Endothelial cell of hepatic sinusoid (primary cell): ENCODE results near the gene SMIM35.

Source experiments
- in situ Hi-C: cut with HindIII; loops from 2 replicates; pipeline ENCODE4 v1.10.0; 2017; ENCODE audit warnings: low sequenced_read_pairs

The SMIM35 gene

DNA sequence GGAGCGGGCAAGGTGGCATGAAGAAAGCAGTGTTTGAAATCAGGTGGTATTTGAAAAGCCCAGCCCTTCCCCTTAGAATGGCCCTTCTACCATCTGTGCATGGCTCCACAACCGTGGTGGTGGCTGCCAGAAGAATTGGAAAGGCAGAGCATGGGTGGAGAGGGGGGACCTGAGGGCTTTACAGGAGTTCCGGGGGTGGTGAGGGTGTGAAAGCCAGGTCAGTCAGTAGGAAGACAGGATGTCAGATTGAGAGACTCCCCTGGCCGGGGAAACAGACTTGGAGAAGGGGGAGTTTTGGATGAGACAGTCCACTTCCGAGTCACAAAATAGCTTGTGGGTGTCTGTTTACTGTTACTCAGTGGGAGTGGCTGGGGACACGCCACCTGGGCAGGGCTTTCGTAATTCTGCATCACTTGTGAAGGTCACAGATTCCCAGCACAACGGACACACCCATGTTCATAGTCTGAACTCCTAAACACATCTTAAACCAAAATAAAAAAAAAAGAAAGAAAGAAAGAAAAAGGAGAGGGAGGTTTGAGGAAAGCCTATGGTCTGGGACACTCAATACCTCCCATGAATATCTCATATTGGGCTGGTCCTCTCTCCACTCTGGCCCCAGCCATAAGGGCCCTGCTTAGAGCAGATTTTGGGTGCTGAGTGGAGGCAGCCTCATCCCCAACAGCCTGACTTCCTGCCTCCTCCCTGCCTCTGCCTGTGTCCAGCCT lies 24.4 kb upstream of the SMIM35 start:
- in situ Hi-C loops = no loop called here

DNA sequence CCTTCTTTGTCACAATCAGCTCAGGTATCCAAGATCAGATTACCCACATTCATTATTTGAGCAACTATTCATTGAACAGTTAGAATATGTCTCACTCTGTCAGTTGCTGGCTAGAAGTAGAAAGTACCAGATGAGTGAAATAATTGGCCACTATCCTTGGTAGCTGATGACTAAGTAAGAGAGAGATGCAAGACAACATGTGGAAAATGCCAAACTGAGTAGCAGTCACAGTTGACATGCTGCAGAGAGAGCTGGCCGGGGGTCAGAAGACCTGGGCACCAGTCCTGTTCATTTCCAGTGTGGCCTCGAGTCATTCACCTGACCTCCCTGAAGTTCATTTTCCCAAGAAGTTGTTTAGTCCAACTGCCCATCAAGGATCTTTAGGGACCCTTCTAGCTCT lies 22.5 kb upstream of the SMIM35 start:
- in situ Hi-C loops = no loop called here

DNA sequence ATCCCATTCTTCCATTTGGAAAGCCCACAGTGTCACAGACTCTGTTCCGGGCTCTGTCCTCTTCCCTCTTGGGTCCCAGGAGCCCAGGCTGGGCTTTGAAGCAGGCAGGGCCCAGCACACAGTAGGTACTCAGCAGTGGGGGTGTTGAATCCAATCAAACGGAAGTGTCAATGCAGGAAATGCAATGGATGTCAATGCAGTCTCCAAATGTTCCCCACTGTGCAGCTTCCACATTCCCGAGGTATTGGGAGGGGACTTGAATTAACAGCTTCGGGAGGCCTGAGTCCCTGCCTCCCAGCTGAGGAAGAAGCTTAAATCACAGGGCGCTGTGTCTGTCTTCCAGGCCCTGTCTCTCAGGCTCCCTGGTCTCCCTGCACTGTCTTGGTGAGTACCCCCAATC lies 21.8 kb upstream of the SMIM35 start:
- in situ Hi-C loops = no loop called here

DNA sequence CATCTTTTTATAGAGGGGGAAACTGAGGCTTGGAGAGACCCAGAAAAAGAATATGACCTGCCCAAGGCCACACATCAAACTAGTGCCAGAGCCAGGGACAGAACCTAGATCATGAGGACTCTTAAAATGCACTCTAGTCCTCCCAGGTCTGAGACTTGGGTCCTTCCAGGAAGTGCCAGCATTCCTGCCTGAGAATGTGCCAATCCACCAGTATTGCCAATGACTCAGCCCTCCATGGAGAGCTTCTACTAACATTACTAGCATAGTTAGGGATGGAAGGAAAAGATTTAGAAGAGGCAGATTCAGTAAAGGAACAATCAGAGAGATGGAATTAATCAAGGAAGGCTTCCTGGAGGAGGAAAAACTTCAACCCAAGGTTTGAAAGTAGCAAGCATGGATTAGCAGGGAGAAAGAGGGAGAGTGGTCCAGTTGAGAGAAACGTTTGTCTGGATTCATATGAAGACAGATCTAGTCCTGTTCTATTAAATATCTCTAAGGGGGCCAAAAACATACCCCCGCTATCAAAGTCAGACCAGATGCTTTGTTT lies 20.1 kb upstream of the SMIM35 start:
- in situ Hi-C loops = no loop called here

DNA sequence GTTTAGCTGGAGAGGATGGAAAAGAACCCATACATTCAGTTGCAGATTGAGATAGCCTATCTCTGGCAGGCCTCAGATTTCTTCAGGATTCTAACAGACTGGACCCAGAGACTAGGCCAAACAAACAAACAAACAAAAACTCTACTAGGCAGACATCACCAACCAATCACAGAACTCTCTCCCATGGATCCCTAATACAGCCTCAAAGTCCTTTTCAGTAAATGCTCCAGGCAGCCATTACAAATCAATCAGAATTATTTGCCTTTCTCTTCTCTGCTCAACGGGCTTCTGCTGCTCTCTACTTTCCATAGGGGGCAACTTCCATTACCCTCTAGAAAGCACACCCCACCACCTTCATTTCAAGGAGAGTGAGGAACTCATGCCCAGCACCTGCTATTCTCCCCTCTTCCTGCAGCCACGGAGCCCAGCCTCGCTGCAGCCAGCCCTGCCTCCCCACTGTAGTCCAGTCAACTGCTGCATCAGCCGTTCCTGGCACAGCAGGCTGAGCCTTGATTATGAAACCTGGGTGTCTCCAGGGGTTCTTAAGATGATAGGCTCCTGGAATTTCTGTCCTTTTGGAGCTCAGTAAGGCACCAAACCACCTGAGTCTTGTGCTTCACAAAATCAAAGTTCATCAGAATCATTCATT lies 19.0 kb upstream of the SMIM35 start:
- in situ Hi-C loops = no loop called here

DNA sequence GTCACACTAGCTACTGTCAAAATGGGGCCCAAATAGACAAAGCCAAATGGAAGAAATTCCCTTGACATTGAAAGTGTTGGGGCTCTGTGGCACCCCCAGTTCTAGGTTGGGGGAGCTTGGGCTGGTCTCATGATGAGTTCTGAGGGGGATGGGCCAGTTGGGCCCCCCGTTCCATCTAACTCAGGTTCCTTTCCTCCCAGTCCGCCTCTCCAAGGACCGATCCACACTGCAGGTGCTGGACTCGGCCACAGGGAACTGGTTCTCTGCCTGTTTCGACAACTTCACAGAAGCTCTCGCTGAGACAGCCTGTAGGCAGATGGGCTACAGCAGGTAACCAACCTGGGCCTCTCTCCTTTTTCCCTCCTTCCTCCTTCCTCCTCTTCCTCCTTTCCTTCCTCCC lies 17.7 kb upstream of the SMIM35 start:
- in situ Hi-C loops = no loop called here

DNA sequence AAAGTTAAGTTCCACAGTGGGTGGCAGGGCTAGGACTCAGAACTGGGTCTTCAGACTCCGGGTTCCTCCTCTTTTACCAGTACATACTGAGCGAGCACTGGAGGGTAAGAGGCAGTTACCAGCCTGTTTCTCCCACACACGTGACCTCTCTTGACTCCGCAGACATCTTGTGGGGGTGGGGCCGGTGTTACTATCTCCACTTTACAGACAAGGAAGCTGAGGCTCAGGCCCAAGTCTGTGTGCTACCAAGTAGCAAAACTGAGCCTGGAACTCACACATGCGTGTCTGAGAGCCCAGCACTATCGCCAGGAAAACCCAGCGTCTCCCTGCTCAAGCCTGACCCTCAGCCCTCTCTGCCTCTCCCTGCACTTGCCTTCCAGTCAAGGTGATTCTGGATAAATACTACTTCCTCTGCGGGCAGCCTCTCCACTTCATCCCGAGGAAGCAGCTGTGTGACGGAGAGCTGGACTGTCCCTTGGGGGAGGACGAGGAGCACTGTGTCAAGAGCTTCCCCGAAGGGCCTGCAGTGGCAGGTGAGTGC lies 16.0 kb upstream of the SMIM35 start:
- in situ Hi-C loops = no loop called here

DNA sequence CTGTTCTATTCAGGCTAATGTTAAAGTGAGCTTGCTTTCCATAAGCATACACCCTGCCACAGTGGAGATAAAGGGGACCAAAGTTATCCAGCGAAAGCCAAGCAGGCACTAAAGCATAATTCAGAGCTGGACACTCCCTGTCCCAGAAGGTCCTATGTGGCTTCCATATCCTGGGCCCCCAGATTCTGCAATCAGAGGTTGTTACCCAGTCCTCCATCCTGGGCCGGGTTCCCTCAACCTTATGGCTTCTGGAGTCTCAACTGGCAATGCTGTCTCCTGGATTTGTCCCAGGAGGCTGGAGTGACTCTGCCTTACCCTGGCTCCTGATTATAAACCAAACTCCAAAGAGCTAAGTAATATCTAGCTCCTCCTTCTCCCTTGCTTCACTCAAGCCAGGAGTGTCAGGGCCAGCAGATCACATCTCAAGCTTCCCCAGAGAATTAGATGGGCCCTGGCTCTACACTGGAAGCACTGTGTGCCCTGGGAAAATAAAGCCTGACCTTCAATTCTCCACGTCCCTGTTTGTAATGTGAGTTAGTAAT lies 14.0 kb upstream of the SMIM35 start:
- in situ Hi-C loops = no loop called here

DNA sequence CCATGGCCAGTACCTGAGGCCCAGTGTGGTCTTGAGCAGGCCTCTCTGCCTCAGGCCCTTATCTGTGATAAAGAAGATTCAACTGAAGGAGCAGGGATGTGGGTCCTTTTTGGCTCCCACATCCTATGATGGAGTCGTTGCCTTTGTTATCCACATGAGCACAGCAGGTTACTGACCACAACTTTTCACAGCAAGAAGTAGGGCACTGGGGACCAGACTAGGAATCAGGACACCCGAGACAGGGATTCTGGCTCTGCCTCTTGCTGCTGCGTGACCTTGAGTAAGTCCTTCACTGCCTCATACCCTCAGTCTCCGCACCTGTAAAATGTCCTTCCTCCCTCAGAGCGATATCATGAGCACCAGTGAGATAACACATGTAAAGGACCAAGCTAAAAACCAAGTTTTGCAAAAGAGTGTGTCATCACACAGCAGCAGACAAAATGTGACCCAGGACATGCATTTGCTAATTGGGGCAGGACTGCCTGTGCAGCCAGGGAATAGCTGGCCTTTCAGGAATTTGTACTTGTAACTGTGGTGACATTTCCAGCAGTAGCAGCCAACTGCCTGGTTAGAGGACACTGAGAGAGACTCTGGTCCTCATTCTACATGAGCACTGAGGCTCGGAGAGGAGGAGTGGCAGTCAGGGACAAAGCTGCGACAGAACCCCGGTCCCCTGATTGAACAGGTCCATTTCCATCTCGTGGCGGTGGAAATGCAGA lies 13.2 kb upstream of the SMIM35 start:
- in situ Hi-C loops = no loop called here

DNA sequence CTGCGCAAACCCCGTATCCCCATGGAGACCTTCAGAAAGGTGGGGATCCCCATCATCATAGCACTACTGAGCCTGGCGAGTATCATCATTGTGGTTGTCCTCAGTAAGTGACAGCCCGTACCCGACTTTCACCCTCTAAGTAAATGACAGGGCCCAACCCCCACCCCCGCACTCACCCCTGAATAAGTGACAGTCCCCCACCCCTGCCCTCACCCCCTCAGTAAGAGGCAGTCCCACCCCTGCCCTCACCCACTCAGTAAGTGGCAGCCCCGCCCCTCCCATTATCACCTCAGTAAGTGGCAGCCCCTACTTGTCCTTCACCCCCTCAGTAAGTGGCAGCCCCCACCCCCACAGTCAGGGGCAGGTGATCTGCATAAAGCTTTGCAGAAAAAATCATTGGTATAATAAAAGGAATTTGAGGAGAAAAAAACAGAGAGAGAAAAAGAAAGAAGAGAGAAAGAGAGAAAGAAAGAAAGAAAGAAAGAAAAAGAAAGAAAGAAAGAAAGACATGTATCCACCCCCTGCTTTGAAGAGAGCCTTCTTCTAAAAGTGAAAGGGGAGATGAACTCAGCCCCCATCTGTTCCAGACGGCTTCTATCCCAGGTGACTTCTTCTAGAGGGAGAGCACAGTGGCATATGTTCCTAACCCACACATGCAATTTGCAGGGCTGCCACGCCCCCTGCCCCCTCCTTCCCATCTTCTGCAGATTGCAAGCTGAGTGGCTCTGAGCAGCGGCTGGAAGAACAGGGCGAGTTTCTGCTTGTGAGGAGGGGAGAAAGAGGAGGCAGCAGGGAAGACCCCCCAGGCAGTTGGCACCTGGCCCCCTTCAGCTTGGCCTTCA lies 12.5 kb upstream of the SMIM35 start:
- in situ Hi-C loops = no loop called here

DNA sequence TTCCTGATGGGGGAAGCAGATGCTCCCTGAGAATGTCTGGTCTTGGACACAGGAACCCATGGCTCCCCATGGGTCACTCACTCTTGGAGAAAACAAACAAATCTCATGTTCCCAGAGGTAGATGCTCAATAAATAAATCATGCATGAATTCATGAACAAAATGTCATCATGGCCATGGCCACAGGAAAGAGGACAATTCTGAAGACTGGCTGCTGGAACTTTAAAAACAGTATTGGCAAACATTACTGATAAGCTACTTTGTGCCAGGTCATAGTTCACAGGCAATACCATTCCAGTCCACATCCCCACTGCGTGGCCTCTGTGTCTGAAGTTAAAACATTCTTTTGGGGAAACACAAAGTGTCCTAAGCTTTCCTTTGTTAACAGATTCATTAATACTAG lies 9.2 kb upstream of the SMIM35 start:
- in situ Hi-C loops = no loop called here

DNA sequence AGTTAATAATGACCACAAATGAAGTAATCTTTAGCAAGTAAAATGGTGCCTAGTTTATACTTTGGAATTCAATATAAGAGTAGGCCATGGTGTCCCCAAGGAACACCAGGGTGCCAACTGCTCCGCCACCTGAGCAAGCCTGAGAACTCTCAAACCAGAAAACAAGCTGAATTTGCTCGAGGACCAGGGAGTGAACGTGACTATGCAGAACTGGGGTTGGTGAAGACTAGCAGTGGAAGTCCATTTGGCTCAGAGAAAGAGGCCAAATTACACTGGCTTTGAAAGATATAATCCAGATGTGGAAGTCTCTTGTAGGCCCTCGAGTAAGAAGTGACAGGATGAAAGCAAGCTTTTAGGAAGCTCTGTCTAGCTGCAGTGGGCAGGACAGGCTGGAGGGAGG lies 8.7 kb upstream of the SMIM35 start:
- in situ Hi-C loops = no loop called here

DNA sequence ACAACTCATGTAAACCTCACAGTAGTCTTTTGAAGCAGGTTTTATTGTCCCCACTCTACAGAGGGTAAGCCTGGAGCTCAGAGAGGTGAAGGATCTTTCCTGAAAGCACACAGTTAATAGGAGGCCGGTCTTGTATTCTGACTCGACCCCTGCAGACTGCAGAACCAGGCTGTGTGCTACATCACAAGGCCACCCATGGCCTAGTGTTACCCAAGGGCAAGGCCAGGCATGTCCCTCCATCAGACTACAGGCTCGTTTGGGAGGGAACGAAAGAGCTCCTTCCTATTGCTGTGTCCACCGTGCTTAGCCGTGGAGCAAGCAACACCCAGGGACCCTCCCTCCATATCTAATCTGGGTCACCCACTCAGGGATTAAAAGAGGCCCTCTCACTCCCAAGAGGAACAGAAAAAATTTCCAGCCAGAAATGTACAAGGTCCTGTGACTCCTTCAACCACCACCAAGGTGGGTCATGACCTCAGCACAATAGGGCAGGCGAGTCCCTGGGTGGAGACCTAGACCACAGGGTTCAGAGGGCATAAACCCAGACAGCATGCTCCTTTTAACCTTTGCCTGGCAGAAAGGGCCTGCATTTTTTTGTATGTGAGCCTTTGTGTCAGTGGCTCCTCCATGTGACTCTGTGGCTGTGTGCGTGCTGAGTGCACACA lies 6.3 kb upstream of the SMIM35 start:
- in situ Hi-C loops = no loop called here

DNA sequence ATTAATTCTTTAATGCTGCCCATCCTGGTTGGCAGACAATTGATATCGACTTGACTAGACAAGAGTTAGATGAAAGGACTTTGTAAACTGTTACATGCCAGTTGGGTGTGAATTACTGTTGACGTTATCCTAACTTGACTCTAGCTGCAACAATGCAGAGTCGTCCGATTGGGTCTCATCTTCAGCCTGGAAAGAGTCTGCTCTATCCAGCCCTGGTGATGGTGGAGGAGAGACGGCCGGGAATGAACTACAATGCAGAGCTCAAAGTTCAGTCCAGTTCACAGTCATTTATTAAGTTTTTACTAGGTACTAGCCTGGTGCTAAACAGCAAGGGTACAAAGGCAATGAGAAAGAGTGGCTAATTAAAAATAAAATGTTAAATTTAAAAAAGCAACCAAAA lies 4.9 kb upstream of the SMIM35 start:
- in situ Hi-C loops = no loop called here

DNA sequence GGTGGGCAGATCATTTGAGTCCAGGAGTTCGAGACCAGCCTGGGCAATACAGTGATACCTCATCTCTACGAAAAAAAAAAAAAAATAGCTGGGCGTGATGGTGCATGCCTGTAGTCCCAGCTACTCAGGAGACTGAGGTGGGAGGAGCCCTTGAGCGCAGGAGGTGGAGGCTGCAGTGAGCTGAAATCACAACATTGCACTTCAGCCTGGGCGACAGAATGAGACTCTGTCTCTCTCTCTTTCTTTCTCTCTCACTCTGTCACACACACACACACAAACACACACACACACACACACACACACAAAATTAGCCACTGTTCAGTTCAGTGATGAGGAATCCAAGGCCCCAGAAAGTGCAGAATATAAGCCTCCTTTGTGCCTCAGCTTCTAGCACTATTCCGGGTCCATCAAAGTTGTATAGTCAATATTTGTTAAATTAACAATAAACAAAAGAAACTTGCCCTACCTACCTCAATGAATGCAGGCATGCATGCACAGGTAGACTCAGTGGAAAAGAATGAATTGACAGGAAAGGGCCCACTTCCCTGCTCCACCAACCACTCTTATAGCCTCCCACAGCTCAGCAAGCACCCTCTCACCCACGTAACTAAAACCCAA lies 3.9 kb upstream of the SMIM35 start:
- in situ Hi-C loops = no loop called here

DNA sequence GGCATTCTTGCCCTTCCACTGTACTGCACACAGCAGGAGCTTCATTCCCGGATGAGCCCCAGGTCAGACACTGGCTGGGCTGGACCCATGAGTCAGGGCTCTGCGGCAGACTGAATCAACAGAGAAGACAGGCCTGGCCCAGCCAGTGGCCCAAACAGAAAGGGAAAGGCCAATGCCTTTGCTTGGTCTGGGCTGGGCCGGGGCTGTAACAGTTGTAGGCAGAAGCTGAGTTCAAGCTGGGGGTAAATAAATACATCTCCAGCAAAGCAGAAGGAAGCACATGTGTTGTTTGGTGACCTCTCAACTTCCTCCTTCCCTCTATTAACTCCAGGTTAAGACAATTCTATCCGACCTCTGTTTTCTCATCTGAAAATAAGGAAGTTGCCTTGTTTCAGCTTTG lies 1.8 kb upstream of the SMIM35 start:
- in situ Hi-C loops = no loop called here

DNA sequence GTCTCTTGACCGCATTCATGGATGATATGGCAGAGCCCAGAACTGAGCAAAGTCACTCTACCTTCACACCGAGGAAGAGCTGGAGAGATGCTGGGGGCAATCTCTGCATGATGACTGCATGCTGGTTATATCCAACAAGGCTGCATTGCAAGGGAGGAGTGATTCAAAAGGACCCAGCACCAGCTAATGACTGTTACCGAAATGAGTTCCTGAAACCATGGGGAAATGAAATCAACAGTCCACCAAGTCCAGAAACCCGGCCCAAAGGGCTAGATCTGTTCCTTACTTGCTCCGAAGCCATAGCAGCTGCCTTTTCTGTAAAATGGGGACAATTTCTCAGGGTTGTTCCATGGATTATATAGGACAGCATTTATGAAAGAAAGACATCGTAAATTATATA lies 1.2 kb upstream of the SMIM35 start:
- in situ Hi-C loops = no loop called here

DNA sequence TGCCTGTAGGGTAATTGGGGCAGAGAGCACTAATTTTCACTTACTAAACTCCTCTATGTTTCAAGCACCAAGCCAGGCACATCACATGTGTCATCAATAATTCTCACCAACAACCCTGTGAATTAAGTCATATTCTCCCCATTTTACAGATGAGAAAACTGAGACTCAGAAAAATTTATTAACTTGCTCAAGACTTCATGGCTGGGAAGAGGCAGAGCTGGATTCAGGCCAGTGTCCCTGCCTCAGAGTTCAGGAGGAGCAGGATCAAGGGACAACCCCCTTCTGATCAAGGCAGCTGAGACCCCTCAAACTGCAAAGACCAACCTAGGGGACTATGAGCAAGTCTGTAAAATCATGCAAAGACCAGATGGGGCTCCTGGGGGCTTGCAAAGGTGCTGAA lies 2.1 kb downstream of the SMIM35 start:
- in situ Hi-C loops = no loop called here

DNA sequence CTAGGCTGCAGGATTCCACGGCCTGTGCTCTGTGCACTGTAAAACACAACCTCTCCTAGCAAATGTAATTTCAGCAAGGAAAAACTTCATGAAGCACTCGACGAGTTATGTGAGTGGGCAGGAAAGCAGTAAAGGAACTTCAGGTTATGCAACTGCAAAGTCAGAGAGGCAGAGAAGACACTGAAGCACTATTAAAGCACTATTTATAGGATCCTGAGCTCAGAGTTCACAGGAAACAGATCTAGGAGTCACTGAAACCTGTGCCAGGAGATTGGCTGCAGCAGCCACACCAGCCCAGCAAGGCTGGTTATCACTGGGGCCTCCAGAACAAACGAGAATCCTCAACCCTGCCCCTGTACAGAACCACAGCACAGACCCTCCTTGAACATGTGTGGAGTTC lies 2.5 kb downstream of the SMIM35 start:
- in situ Hi-C loops = no loop called here
